ENCODE data around the gene PPM1E.
"Not testable (repeated sequence)": the region's sequence is repeated elsewhere in the genome, so short reads cannot be mapped to it uniquely, and the experiment has no call there.

The PPM1E gene

GRCh38 chr17:58778482-58778881 is 22.8 kb downstream of the PPM1E start:
- DNase-seq (ENCODE audit: extremely low read depth in 1 of 2, low read depth in 1 of 2): not testable (repeated sequence)

GRCh38 chr17:58779446-58779845 is 23.8 kb downstream of the PPM1E start:
- no peak for DNase-seq (ENCODE audit: extremely low read depth in 1 of 2, low read depth in 1 of 2)

- DNase-seq (ENCODE audit: extremely low read depth in 1 of 2, low read depth in 1 of 2): no peak
Measured at GRCh38 chr17:58783380-58783779, 27.7 kb downstream of the PPM1E start.

- no peak for DNase-seq (ENCODE audit: extremely low read depth in 1 of 2, low read depth in 1 of 2)
Measured at GRCh38 chr17:58785097-58785496, 29.4 kb downstream of the PPM1E start.

GRCh38 chr17:58786586-58787295 is 31.1 kb downstream of the PPM1E start:
- DNase-seq (ENCODE audit: extremely low read depth in 1 of 2, low read depth in 1 of 2): no peak

- no peak for DNase-seq (ENCODE audit: extremely low read depth in 1 of 2, low read depth in 1 of 2)
Measured at GRCh38 chr17:58788199-58788598, 32.5 kb downstream of the PPM1E start.

GRCh38 chr17:58789160-58789559 is 33.5 kb downstream of the PPM1E start:
- DNase-seq (ENCODE audit: extremely low read depth in 1 of 2, low read depth in 1 of 2): no peak

- DNase-seq (ENCODE audit: extremely low read depth in 1 of 2, low read depth in 1 of 2): no peak
Measured at GRCh38 chr17:58789831-58790230, 34.2 kb downstream of the PPM1E start.

GRCh38 chr17:58794508-58794907 is 38.9 kb downstream of the PPM1E start:
- DNase-seq (ENCODE audit: extremely low read depth in 1 of 2, low read depth in 1 of 2): not testable (repeated sequence)

- no peak for DNase-seq (ENCODE audit: extremely low read depth in 1 of 2, low read depth in 1 of 2)
Measured at GRCh38 chr17:58802188-58802587, 46.5 kb downstream of the PPM1E start.

GRCh38 chr17:58806046-58806445 is 50.4 kb downstream of the PPM1E start:
- no peak for DNase-seq (ENCODE audit: extremely low read depth in 1 of 2, low read depth in 1 of 2)

GRCh38 chr17:58808609-58809563 is 53.2 kb downstream of the PPM1E start:
- DNase-seq (ENCODE audit: extremely low read depth in 1 of 2, low read depth in 1 of 2): no peak

GRCh38 chr17:58809564-58809936 is 53.9 kb downstream of the PPM1E start:
- no peak for DNase-seq (ENCODE audit: extremely low read depth in 1 of 2, low read depth in 1 of 2)

- DNase-seq (ENCODE audit: extremely low read depth in 1 of 2, low read depth in 1 of 2): no peak
Measured at GRCh38 chr17:58811290-58811689, 55.6 kb downstream of the PPM1E start.

- DNase-seq (ENCODE audit: extremely low read depth in 1 of 2, low read depth in 1 of 2): no peak
Measured at GRCh38 chr17:58813712-58814111, 58.1 kb downstream of the PPM1E start.

GRCh38 chr17:58818654-58819053 is 63.0 kb downstream of the PPM1E start:
- DNase-seq (ENCODE audit: extremely low read depth in 1 of 2, low read depth in 1 of 2): no peak

- DNase-seq (ENCODE audit: extremely low read depth in 1 of 2, low read depth in 1 of 2): no peak
Measured at GRCh38 chr17:58822148-58823050, 66.7 kb downstream of the PPM1E start.

- no peak for DNase-seq (ENCODE audit: extremely low read depth in 1 of 2, low read depth in 1 of 2)
Measured at GRCh38 chr17:58823051-58823525, 67.4 kb downstream of the PPM1E start.

- DNase-seq (ENCODE audit: extremely low read depth in 1 of 2, low read depth in 1 of 2): no peak
Measured at GRCh38 chr17:58829172-58829637, 73.6 kb downstream of the PPM1E start.

GRCh38 chr17:58831780-58832179 is 76.1 kb downstream of the PPM1E start:
- DNase-seq (ENCODE audit: extremely low read depth in 1 of 2, low read depth in 1 of 2): no peak

- no peak for DNase-seq (ENCODE audit: extremely low read depth in 1 of 2, low read depth in 1 of 2)
Measured at GRCh38 chr17:58832514-58832913, 76.9 kb downstream of the PPM1E start.

All from activated CD8-positive, alpha-beta memory T cell treated with anti-CD3 and anti-CD28 coated beads for 1 hour (primary cell).